HG02763 (cell line): ENCODE measurements around the gene COG1.

Experiments used
- ATAC-seq: cut with Tn5 transposase; IDR thresholded peaks from one replicate; pipeline ENCODE4 v1.9.1; 2021; ENCODE audit warnings: mild to moderate bottlenecking, moderate library complexity; ENCODE audit not compliant: unreplicated experiment

COG1 gene

DNA sequence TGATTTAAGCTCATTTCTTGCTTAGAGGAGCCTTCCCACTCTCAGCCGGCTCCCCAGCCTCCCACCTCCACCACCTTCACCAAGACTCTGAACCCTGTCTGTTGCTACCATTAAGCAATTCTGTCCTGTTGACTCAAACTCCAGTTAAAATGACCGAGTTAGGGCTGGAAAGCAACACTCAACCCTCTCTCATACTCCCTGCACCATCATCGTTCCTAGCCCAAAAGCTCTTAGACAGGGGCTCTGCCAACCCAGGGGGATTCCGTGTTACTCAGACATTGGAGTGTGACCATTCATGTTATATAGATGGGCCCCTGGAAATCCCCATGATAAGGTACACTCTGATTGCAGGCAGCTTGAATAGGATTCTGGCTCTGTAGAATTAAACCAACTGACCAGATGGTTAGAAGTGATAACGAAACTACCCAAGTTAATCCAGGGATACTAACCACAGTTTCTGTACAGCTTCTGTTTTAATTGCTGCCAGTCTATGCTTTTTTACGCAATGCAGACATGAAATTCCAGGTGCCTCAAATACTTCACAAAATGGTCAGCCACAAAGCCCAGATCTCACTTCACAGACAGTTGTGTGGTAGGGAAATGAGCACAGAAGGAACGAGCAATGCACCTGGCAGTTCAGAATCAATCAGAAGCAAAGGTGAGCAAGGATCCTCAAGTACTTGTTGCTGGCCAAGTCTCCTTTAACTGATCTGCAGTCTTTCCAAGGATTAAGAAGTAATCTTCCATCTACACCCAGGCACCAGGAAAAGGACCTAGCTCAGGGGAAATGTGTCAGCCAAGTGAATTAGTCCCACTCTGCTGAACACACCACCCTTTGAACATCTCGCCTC is 25.9 kb upstream of the COG1 start:
- ATAC-seq, result no peak

- no peak for ATAC-seq
These were observed 24.2 kb upstream of the COG1 start for GRCh38 chr17:73168667-73169066.

GRCh38 chr17:73170324-73170723 is 22.5 kb upstream of the COG1 start:
- ATAC-seq, result no peak

- ATAC-seq, result no peak
These were observed 20.6 kb upstream of the COG1 start for GRCh38 chr17:73172252-73172651.

DNA sequence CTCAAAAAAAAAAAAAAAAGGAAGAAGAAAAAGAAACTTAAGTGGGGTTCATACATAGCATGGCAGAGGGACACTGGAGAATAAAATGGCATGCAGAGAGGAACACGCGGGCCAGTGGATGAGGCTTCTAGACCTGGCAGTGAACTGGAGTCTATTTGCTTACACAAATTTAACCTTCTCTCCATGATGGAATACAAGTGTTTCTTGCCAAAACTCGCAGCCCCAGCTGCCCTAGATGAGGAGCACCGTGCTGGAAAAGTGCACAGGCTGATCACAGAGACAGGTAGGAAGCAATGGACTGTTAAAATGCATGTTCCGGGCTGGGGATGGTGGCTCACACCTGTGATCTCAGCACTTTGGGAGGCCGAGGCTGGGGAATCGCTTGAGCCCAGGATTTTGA is 18.7 kb upstream of the COG1 start:
- ATAC-seq, result no peak

GRCh38 chr17:73175962-73176565 is 16.8 kb upstream of the COG1 start:
- no peak for ATAC-seq

GRCh38 chr17:73179387-73179786 is 13.5 kb upstream of the COG1 start:
- ATAC-seq, result no peak

DNA sequence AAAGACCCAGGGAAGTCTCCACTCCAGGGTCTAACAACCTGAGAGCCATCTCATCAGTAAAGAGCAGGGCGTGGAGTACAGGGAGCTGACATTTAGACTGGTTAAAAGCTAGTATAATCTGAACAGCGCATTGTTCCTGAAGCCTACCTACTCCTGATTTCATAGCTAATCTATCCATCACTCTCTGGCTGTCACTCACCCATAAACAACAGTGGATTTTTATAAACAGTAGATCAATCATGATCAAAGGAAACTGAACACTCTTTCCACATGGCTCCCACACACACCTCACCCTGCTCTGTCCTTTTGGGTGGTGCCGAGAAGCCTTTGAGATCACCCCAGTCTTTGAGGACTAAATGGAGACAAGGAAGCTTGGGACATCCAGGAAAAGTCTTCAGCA is 13.0 kb upstream of the COG1 start:
- no peak for ATAC-seq

- no peak for ATAC-seq
These were observed 10.1 kb upstream of the COG1 start for GRCh38 chr17:73182616-73183310.

- ATAC-seq, result no peak
These were observed 8.5 kb upstream of the COG1 start for GRCh38 chr17:73184136-73184993.

GRCh38 chr17:73186283-73187050 is 6.4 kb upstream of the COG1 start:
- ATAC-seq, result no peak

GRCh38 chr17:73187203-73187769 is 5.6 kb upstream of the COG1 start:
- no peak for ATAC-seq

- no peak for ATAC-seq
These were observed 4.8 kb upstream of the COG1 start for GRCh38 chr17:73188011-73188410.

DNA sequence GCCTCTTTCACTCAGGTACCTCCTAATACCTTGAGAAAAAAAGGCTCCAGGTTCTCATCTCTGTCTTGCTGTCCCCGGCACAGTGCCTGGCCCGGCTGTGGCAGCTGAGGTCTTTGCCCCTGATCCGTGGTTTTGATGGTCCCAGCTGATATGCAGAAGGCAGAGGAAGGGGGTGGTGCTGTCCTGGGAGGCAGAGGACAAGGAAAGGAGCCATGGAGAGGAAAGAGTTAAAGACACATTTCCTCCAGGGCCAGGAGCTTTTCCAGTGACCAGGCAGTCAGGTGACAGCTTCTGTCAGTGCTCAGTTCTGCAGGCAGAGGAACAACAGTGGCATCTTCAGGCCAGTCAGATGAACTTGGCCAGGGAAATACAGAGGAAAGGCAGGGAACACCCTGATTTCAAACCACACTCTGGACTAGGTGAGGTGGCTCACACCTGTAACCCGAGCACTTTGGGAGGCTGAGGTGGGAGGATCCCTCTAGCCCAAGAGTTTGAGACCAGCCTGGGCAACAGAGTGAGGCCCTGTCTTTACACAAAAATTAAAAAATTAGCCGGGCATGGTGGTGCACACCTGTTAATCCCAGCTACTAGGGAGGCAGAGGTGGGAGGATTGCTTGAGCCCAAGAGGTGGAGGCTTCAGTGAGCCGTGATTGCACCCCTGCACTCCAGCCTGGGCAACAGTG is 3.3 kb upstream of the COG1 start:
- ATAC-seq, result no peak

DNA sequence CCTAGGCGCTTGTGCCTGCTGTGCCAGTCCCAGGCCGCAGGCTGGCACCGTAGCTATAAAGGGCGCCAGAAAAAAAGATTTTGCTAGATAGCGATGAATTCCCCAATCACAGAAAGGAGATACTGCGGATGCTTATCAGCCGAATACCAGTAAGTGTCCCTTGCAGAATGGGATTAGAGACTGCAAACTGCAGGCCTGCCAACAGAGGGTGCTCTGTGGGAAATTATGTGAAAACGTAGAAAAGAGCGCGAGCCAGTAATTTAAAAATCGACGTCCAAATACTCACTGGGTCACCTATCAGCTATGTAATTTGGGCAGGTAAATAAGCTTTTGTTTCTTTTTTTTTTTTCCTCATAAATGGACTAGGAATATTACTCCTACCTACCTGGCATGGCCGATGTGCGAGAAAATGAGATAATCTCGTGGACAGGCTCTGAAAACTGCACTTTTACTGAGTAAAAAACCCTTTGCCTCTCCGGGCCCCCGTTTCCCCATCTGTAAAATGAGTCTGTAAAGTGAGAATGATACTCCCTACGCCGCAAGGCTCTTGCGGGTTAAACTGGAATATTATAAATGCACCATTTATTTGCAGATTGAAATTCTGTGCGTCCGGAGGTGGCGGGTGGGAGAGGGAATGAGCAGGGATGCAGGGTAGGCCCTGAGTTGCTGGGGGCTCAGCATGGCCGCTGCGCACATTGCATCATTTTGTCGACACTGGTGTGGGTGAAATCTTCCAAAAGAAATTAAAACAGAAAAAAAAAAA is 1.2 kb upstream of the COG1 start:
- peak; percentile 34 for ATAC-seq

GRCh38 chr17:73192206-73192893 is 505 bp upstream of the COG1 start:
- peak; percentile 51 for ATAC-seq

DNA sequence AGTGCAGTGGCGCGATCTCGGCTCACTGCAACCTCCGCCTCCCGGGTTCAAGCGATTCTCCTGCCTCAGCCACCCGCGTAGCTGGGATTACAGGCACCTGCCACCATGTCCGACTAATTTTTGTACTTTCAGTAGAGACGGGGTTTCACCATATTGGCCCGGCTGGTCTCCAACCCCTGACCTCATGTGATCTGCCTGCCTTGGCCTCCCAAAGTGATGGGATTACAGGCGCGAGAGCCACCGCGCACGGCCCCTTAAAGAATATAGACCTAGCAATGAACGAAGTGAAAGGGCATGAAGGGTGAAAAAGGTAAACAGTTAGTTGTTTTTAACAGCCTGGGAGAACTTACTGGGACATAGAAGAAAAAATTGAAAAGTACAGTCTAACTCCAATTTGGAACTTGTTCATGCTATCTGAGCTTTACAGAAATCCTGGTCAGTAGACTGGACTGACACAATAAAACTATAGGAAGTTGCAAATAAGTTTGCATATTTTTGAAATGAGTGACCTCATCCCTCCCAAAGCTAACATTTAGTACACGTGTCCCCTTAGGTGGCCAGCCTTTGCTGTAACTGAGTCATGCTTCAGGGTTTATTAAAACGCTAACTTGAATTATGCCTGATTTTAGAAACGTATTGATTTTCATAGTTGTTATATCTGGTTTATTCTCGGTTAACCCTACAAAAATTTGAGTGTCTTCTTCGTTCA is 1.8 kb downstream of the COG1 start:
- ATAC-seq, result no peak
